HG02763 (cell line): ENCODE results near the gene FZD2.
"Not testable (repeated sequence)": the region's sequence is repeated elsewhere in the genome, so short reads cannot be mapped to it uniquely, and the experiment has no call there.

Experiments used
- ATAC-seq: cut with Tn5 transposase; IDR thresholded peaks from one replicate; pipeline ENCODE4 v1.9.1; 2021; ENCODE audit warnings: mild to moderate bottlenecking, moderate library complexity; ENCODE audit not compliant: unreplicated experiment

FZD2 gene

DNA sequence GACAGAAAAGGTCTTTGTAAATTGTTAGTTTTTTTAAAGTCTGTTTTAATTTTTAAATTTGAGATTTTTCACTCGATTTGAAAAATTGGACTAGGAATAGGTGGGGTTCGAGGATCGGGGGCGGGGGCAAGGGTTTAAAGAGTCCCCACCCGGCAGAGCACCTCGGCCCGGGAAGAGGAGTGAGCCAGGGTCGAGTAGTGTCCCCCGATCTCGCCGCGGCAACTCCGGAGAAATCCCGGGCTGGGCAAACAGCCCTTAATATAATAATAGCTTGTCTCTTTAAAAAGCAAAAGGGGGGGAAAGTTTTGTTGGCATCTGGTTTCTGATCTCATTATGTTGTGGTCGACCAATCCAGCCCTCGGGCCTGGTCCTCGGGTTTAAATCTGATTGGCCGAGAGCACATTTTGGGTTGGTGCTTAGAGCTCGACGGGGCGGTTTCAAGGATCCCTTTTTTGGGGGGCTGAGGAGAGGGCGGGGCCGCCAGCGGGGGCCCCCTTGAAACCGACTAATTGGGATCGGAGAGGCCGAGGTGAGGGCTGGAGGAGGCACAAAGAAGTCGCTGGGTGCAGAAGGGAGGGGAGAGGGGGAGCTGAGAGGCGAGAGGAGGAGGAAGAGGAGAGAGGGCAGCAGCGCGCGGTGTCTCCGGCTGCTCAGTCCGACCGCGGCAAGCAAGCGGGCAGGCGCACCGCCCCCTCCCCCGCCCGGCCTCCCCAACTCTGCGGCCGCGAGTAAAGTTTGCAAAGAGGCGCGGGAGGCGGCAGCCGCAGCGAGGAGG lies at the start of gene FZD2:
TSS of gene FZD2 (plus strand) at position 653 of the 775 bp plus-strand sequence. CDS start 205 bp downstream, outside the sequence.
- no peak for ATAC-seq

DNA sequence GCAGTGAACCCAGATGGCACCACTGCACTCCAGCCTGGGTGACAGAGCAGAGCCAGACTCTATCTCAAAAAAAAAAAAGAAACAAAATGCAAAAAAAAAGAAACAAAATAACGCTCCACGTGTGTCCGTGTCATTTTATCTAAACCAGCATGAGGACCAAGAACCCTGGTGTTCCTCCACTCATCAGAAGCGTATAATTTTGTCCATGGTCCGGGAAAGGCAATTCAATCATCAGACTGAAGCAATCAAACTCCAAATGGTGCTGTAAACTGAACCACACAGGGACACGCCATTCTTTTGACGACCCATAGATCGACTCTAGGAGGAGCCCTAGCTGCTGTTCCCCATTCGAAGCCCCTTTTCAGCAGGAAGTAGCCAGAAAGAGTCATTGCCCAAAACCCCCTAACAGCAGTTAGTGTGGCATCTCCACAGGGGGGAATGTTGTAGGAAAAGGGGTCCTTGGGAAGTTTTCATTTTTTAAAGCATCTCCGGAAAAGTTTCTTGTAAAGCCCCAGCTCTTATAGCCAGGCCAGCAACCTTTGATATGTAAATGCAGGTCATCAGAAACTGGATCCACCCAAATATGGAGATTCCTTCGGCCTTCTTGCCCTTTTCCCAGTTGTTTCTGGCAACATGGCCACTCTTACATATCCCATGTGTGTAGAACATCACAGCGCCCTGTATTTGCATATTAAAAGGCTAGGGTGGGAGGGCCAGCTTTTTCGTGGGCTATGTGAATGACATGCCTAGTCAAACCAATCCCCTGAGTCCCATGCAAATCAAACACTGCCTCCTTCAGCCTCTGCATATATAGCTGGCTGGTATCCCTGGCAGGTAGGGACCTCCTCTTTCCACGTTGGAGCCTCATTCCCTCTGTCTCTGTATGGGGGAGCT lies 45.8 kb upstream of the FZD2 start:
- not testable (repeated sequence) for ATAC-seq

DNA sequence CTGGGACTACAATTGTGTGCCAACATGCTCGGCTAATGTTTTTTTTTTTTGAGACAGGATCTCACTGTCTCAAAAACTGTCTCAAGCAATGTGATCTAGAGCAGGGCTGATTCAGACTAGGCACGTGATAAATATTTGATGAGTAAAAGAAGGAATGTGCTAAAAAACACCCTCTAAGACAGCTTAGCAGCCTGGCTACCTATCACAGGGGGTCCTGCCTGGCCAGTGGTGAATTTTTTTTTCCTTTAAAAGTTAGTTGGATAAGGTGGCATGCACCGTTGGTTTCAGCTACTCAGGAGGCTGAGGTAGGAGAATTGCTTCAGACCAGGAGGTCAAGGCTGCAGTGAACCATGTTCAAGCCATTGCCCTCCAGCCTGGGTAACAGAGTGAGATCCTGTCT lies 39.3 kb upstream of the FZD2 start:
- no peak for ATAC-seq

DNA sequence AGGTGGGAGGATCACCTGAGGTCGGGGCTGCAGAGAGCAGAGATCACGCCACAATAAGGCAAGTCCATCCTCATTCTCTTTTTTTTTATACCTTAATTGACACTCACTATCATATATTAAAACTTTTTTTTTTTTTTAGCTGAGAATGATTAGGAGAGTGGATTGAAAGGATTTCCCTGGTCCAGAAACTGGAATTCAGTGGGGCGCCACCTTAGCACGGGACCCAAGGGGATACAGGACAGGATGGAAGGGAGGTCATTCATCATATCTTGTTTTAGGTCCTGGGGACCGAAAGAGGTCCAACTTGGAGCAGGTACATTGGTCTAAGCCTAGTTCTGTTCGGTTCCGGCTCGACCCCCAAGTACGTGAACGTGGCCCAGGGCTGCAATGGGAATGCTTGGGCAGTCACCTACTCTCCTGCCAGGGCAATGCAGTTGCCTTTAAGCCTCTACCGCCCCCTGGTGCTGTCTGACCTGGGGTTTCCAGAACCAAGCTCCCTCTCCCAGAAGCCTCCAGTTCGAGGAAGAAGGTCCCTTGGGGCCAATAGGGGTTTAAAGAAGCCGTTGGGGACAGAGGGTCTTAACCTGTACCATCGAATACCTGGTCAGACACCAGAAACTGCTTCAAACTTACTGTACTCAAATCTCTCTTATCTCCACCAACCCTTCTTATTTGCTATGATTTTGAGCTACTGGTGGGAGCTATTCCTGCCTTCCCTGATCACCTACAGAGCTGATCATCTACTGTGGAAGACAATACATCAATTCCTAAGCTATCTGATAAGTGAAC lies 34.2 kb upstream of the FZD2 start:
- no peak for ATAC-seq

DNA sequence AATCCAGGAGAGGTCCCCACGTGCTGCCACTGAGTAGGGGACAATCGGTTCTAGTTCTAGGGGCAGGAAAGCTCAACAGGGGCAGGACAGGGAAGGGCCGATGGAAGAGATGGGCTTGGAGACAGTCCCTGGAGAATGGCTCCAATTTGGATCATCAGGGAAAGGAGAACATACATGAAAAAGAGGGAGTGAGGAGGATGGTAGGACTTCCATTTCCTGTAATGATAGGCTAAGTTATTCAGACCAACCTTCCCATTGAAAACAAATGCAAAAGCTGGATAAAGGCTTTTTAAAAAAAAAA lies 33.7 kb upstream of the FZD2 start:
- ATAC-seq = no peak

DNA sequence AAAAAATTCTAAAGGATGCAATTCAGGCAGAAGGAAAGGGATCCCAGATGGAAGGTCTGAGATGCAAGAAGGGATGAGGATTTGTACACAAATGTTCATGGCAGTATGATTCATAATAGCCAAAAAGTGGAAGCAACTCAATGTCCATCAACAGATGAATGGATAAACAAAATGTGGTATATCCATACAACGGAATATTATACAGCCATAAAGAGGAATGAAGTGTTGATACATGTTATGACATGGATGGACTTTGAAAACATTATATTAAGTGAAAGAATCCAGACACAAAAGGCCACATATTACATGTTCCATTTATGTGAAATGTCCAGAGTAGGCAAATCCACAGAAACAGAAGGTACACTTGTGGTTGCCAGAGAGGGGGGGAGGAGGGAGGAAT lies 30.2 kb upstream of the FZD2 start:
- no peak for ATAC-seq

DNA sequence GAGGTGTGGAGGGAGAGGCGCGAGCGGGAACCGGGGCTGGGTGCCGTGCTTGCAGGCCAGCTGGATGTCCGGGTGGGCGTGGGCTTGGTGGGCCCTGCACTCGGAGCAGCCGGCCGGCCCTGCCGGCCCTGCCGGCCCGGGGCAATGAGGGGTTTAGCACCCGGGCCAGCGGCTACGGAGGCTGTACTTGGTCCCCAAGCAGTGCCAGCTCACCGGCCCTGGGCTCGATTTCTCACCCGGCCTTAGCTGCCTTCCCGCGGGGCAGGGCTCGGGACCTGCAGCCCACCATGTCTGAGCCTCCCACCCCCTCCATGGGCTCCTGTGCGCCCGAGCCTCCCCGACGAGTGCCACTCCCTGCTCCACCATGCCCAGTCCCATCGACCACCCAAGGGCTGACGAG lies 29.3 kb upstream of the FZD2 start:
- ATAC-seq = no peak

DNA sequence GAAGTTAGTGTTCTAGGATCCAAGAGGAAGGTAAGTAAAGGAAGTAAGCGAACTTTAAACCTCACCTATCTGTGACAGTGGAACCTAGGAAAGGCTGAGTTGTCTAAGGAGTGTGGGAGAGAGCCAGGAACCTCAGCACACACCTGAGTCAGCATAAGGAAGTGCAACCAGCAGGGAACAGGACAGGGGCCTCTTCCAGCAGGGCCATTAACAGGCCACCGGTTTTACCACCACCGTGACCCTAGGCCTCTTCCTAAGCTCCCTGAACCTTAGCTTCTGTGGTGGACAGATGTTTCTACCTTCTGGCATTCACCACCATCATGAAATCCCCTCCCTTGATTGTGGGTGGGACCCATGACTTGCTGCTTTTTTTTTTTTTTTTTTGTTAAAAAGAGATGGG lies 27.4 kb upstream of the FZD2 start:
- ATAC-seq = no peak

DNA sequence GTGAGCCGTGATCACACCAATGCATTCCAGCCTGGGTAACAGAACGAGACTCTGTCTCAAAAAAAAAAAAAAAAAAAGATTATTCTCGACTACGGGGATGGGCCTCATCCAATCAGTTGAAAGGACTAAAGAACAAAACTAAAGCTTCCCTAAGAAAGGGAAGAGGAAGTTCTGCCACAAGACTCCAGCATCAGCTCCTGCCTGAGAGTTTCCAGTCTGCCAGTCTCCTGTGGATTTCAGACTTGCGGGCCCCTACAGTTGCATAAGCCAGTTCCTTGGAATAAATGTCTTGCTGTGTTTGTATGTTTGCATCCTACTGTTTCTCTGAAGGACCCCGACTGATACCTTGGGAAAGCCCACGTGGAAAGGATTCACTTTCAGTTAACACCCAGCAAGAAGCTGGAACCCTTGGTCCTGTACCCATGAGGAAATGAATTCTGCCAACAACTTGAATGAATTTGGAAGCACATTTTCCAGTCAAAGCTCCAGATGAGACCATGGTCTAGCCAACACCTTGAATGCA lies 26.3 kb upstream of the FZD2 start:
- no peak for ATAC-seq

DNA sequence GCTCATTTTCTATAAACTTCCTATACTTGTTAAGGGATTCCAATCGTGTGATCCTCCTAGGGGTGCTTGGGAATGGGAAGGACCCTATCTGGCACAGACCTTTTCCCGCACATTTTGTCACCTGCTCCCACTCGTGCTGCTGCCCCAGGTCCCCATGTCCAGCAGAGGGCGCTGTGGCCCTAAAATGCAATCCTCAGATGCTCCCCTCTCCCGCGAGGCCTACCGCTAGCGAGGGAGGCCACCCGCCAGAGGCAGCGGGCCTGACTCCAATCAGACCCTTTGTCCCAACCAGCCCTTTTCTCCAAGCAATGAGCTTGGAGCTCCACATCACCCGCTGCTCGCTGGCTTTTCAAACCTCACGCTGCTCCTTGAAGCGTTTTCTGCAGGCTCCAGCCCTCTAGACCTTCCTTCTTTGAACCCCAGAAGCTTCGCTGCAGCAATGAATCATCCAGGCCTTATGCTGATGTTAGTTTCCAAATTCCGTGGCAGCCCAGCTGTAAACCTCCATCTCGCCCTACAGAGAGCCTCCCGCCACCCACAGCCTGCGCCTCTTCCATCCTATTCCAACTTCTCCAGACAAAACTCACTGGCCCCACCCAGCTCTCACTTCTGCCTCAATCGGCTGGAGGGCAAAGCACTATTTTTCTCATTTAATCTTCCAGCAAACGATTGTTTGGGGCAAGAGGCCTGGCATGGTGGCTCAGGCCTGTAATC lies 23.6 kb upstream of the FZD2 start:
- ATAC-seq = no peak

DNA sequence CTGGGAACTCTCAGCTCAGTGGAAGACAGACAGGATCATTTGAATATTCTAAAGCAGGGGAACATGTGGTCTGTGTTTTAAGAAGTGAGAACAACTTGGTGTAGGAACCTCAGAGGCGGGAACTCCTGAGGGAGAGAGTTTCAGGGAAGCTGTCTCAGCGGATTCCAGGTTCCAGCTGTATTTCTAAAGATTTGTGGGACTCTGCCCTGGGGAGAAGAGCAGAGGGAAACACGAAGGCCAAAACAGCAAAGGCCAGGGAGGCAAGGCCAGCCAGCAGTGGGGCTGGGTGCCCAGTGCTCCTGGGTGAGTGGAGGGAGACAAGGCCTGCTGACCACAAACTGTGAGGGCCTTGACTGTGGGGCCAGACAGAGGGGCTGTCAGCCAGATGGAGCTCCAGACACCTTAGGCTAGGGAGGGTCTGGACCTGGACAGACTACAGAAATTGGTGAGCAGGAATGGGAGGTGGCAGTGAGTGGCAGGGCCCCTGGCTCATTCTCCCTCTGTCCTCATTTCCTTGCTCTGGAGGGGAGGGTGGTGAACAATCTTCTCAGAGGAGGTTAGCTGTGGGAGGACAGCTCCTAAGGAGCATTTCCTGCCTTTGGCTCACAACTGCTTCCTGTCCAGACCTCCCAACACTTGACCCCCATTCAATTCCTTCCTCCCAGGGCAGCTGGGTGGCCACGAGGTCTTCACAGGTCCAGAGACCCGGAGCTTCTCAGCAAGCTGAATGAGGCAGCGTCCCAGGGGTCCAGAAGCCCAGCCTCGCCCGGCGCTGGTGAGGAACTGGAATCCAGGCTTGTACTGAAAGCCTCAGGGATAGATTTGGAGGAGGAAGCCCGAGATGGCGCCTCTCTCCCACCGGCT lies 21.0 kb upstream of the FZD2 start:
- no peak for ATAC-seq

DNA sequence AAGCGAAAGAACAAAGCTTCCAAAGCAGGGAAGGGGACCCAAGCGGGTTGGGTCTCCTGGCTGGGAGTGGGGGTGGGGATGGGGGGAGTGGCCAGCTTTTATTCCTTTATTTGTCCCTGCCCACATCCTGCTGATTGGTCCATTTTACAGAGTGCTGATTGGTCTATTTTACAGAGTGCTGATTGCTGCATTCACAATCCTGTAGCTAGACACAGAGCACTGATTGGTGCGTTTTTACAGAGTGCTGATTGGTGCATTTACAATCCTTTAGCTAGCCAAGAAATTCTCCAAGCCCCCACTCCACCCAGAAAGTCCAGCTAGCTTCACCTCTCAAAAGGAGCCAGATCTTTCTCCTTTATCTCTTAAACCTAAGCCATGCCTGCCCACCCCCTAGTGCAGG lies 19.4 kb upstream of the FZD2 start:
- not testable (repeated sequence) for ATAC-seq

DNA sequence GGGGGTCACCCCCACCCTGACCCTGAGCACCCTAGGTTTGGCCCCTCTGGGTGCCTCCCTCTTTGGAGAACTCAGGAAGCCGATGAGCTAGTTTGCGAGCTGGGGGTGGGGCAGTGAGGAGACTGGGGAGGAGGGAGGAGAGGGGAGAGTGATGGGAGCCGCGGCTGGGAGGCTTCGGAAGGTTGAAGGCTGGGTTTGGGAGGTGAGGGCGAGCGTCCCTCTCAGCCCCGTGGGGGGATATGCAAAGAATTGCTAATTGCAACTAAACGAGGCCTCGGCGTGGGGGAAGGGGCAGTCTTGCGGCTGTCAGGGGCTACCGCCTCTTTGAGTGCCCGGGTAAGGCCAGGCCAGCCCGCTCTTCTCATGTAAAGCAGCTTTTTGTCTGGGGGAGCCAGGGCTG lies 17.6 kb upstream of the FZD2 start:
- ATAC-seq = no peak

DNA sequence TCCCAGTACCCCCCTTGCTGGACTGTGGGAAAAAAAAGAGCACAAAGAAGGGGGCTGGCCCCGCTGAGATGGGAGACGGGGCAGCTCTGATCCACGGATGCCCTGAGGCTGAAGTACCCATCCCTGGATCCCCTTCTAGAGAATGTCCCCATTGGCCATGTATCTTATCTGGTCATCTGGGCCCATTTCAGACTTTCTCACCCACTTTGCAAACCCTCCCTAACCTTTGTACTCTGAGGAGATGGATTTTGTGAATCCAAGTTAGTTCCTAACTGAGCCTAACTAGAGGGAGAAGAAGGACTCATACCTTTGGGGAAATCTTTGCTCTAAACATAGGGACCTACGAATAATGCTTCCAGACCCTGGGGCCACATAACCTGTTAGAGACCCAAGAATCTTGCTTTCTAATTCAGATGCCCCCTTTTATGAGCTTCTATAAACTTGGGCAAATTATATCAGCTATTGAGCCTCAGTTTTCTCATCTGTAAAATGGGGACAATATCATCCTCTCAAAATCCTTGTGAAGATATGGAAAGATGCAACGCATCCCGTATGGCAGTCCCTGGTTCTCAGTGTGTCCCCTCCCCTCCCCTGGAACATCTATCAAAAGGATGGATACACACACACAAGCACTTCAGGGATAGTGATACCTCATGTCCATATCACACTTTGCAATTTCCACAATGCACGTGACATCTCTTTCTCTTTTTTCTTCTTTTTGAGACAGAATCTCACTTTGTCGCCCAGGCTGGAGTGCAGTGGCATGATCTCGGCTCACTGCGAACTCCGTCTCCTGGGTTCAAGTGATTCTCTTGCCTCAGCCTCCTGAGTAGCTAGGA lies 16.8 kb upstream of the FZD2 start:
- ATAC-seq = no peak

DNA sequence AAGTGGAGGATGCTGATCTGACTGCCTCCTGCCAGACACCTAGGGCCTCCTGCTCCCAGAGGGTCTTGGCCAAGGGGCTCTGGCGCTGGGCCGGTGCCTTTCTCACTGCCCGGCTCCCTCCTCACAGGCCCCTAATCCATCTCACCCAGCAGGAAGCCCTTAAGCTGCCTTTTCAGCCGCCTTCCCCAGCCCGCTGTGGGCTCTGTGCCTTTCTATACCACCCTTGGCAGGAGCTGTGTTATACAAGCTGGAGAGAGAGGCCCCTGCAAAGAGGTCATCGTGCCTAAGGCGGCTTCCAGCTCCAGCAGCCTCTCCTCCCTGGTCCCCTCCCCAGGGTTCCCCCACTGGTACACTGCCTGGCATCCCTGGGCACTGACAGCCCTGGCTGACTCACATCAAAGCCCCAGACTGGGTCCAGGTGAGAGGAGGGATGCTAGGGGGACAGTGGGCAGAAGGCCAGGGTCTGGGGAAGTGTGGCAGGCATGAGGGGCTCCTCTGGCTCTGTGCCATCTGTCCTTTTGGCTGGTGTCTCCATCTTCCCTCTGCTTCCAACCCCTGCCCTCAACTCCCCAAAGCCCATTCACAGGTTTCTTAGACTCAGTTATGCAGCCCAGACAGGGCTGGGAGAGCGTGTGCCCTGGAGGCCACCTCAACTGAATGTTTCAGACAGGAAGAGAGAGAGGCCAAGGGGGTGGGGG lies 15.3 kb upstream of the FZD2 start:
- no peak for ATAC-seq

DNA sequence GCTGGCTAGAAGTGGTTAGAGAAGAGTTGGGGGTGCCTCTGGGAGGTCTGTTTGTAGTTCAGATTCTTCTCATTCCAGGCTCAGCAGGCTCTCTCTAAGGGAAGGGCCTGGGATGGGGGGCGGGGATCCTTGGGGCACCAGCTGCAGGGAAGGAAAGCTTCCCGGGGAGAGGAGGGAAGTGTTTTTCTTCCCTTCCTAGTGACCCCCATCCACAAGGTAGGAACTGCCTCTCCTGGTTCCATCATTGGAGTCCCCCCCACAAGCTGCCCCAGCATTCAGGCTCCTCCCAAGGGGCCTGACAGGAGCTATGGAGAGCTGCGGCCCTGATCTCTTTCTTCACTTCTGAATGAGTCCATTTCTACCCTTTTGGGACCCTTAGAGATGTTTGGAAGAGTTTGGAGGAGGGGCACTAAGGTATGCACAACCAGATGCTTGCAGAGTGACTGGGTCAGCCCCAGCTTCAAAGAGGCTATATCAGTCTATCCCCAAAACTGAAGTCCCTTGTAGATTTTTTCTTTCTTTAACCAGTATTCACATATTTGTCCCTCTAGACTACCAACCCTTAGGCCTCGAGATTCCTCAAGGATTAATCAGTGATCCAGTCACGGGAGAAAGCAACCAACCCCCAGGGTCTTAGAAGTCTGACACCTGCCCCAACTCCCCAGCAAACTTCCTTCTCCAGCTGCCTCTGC lies 13.9 kb upstream of the FZD2 start:
- no peak for ATAC-seq

DNA sequence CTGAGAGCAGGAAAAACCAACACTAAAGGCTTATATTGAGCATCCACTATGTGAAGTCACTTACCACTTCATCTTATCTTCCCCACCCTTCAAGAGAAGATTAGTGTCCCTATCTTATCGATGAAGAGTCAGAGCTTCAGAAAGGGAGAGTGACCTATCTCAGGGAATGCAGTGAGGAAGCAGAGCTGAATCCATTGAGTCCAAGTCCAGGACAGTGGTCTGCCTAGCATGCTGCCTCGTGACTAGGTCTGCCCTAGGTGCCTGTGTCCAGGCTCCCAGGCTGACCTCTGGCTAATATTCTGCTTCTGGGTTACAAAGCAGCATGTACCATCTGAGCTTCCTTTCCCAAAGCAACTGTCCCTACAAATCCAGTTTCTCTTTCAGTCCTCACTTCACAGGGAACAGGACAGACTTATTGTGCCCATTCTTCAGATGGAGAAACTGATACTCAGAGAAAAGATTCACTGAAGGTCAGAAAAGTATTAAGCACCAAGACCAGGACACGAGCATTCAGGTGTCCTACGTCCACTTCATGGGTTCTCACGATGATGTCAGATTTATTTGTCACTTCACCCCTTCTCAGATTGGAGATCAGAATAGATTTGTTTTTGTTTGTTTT lies 13.3 kb upstream of the FZD2 start:
- no peak for ATAC-seq
